ENCODE measurements around the gene TP53RK.
A peak's percentile ranks its signal among the peaks of the same experiment; 100 is the strongest.

The TP53RK gene

DNA sequence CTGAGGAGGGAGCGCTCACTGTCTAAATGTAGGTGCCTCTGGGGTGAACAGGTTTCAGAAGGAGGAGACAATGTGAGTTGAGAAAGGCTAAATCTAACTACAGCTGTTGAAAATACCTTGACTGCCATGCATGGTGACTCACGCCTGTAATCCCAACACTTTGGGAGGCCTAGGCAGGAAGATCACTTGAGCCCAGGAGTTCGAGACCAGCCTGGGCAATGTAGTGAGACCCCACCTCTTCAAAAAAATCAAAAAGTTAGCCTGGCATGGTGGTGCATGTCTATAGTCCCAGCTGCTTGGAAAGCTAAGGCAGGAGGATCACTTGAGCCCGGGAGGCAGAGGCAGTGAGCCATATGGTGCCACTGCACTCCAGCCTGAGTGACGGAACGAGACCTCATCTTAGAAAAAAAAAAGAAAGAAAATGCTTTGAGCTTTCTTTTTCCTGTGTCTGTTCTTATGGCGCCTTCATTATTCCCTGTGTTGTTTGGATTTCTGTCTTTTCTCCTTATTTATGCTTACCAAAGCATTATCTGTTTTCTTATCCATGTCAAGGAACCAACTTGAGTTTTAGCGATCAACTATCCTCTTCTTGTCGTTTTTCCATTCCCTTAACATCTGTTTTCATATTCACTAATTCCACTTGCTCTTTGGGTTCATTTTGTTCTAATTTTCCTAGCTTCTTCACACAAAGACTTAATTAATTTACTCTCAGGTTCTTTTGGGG, 28.7 kb upstream of the TP53RK start:
- no peaks in the 10 kb centered on the region for H3K36me3 ChIP-seq
- H3K27me3 ChIP-seq (ENCODE audit: insufficient read depth, low read depth, severe bottlenecking) = no peaks in the 10 kb centered on the region
- peaks cover 9% of the 10 kb centered on the region for H3K9me3 ChIP-seq (ENCODE audit: severe bottlenecking)
- no peak overlapping the region for H3K27ac ChIP-seq
- no peak overlapping the region for H3K4me3 ChIP-seq (ENCODE audit: low read depth, low read length)
- no peak for DNase-seq
- TF ChIP-seq, protein P1, sequence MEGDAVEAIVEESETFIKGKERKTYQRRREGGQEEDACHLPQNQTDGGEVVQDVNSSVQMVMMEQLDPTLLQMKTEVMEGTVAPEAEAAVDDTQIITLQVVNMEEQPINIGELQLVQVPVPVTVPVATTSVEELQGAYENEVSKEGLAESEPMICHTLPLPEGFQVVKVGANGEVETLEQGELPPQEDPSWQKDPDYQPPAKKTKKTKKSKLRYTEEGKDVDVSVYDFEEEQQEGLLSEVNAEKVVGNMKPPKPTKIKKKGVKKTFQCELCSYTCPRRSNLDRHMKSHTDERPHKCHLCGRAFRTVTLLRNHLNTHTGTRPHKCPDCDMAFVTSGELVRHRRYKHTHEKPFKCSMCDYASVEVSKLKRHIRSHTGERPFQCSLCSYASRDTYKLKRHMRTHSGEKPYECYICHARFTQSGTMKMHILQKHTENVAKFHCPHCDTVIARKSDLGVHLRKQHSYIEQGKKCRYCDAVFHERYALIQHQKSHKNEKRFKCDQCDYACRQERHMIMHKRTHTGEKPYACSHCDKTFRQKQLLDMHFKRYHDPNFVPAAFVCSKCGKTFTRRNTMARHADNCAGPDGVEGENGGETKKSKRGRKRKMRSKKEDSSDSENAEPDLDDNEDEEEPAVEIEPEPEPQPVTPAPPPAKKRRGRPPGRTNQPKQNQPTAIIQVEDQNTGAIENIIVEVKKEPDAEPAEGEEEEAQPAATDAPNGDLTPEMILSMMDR (IDR thresholded peaks at IDR 0.05; ENCODE audit: low read depth, low read length) = no peak

DNA sequence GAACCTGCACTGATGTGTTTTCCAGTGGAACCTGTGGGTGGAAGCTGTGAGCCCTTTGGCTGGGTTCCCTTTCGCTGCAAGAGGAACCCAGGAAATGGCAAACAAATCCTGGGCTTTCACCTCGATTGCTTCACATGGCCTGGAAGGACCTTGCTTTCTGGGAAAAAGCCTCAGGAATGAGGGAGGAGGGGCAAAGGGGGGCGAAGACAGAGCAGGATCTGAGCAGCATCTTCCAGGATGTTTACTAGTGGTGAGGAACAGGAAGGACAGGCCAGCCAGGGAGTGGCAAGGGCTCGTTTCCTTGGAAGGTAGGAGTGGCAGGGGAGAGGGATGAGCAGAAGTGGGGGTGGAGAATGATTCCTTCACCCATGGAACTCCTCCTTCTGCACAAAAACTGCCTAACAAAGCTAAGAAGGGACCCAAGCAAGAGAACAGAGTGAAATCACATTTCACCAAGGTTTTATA, 26.1 kb upstream of the TP53RK start:
- TF ChIP-seq, protein P1 (IDR thresholded peaks at IDR 0.05; ENCODE audit: low read depth, low read length) = 0 out of 2 replicates have a peak, but pooled peaks have one; percentile 6
- H3K27me3 ChIP-seq (ENCODE audit: insufficient read depth, low read depth, severe bottlenecking) = no peaks in the 10 kb centered on the region
- no peaks in the 10 kb centered on the region for H3K36me3 ChIP-seq
- H3K27ac ChIP-seq = no peak overlapping the region
- no peak overlapping the region for H3K4me3 ChIP-seq (ENCODE audit: low read depth, low read length)
- peak; percentile 56 for DNase-seq
- no peaks in the 10 kb centered on the region for H3K9me3 ChIP-seq (ENCODE audit: severe bottlenecking)

DNA sequence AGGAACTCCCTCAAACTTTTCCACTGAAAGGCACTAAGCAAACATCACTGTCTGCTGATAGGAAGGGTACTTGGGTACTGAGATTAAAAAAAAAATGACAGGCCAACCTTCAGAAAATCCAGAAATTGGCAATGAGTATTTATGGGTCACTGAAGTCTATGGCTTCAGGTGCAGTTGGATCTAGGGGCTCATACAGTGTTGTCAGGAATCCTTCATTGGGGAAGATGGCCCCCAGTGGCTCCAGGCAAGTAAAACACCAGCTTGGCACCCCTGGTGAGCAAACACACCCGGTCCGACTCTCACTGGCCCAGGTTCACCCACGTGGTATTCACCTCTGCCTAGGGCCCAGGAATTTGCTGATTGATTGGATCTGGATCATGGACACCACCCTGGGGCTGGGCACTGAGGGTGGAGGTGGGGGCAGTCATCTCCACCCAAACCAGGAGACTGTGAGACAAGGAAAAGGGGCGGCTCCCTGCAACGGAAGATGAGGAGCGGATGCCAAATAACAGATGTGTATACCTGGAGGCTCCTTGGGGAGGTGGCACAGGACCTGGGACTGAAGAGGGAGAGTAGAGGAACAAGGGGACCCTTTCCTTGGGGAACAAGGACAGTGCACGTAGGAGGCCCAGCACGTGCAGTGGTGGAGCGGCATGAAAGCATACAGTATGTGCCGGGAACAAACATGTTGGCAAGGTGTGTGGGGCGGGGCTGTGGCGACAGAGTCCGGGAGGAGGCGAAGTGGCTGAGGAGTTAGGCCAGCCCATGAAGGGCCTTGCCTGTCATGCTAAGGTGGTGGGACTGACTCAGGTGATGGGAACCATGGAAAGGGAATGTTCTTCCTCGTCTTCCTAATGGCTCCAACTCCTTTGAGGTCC, 25.0 kb upstream of the TP53RK start:
- H3K4me3 ChIP-seq (ENCODE audit: low read depth, low read length) = no peak overlapping the region
- no peak overlapping the region for H3K27ac ChIP-seq
- H3K27me3 ChIP-seq (ENCODE audit: insufficient read depth, low read depth, severe bottlenecking) = no peaks in the 10 kb centered on the region
- no peaks in the 10 kb centered on the region for H3K9me3 ChIP-seq (ENCODE audit: severe bottlenecking)
- no peaks in the 10 kb centered on the region for H3K36me3 ChIP-seq
- TF ChIP-seq, protein P1 (IDR thresholded peaks at IDR 0.05; ENCODE audit: low read depth, low read length) = no peak
- no peak for DNase-seq

GRCh38 chr20:46712056-46712636, 22.9 kb upstream of the TP53RK start:
- Histone ChIP-seq H3K4me3 (ENCODE audit: low read depth, low read length) (no peak overlapping the region), H3K36me3 (no peaks in the 10 kb centered on the region), H3K27ac (no peak overlapping the region), H3K27me3 (ENCODE audit: insufficient read depth, low read depth, severe bottlenecking) (no peaks in the 10 kb centered on the region), H3K9me3 (ENCODE audit: severe bottlenecking) (no peaks in the 10 kb centered on the region)
- TF ChIP-seq, protein P1 (IDR thresholded peaks at IDR 0.05; ENCODE audit: low read depth, low read length) = no peak
- peak; percentile 52 for DNase-seq

GRCh38 chr20:46710153-46710913, 21.1 kb upstream of the TP53RK start:
- Histone ChIP-seq H3K27ac (no peak overlapping the region), H3K36me3 (no peaks in the 10 kb centered on the region), H3K9me3 (ENCODE audit: severe bottlenecking) (peaks cover 4% of the 10 kb centered on the region), H3K27me3 (ENCODE audit: insufficient read depth, low read depth, severe bottlenecking) (no peaks in the 10 kb centered on the region), H3K4me3 (ENCODE audit: low read depth, low read length) (no peak overlapping the region)
- TF ChIP-seq, protein P1 (IDR thresholded peaks at IDR 0.05; ENCODE audit: low read depth, low read length) = no peak
- DNase-seq = no peak
